ENCODE measurements around the gene KCNJ4. TPM values are rescaled to one million over a fixed set of nuclear protein-coding genes. Genes with fewer than 3 reads are reported as not detected.
A peak's percentile ranks its signal among the peaks of the same experiment; 100 is the strongest.

Gene KCNJ4
- total RNA-seq, 1 donor from 2014 or later: 0.82 TPM

GRCh38 chr22:38432264-38432663 lies 22.7 kb downstream of the KCNJ4 start:
- H3K4me3 Mint-ChIP-seq: no peak overlapping the region
- no peaks in the 10 kb centered on the region for H3K36me3 Mint-ChIP-seq
- peaks cover 9% of the 10 kb centered on the region for H3F3A ChIP-seq (ENCODE audit: low read depth)
- no peak overlapping the region for H2AFZ ChIP-seq (replicated peaks)
- no peak overlapping the region for H3K9ac ChIP-seq
- no peak overlapping the region for H3K4me3 ChIP-seq
- no peak for DNase-seq (ENCODE audit: low spot score)
- no peak overlapping the region for H3K4me2 ChIP-seq
- peaks cover 4% of the 10 kb centered on the region for H3K27me3 Mint-ChIP-seq (ENCODE audit: insufficient read depth, low read depth)
- H3K27ac ChIP-seq: no peak overlapping the region
- no peaks in the 10 kb centered on the region for H3K9me3 ChIP-seq (ENCODE audit: low read depth)
- H4K20me1 ChIP-seq (ENCODE audit: low read depth): no peaks in the 10 kb centered on the region
- no peaks in the 10 kb centered on the region for H3K36me3 ChIP-seq
- H3K4me1 Mint-ChIP-seq: peaks cover 27% of the 10 kb centered on the region
- no peaks in the 10 kb centered on the region for H3K27me3 ChIP-seq
- TF ChIP-seq EZH2phosphoT487 (IDR thresholded peaks at IDR 0.05): no peak
- TF ChIP-seq CTCF (IDR thresholded peaks at IDR 0.05): no peak
- no peak for TF ChIP-seq EZH2 (IDR thresholded peaks at IDR 0.05)
- no peaks in the 10 kb centered on the region for H3K4me1 ChIP-seq
- no peaks in the 10 kb centered on the region for H3K9me3 Mint-ChIP-seq
- H3K79me2 ChIP-seq (ENCODE audit: low read depth): no peaks in the 10 kb centered on the region
- peak overlapping the region; percentile 66 for H3K27ac Mint-ChIP-seq

GRCh38 chr22:38431266-38432010 lies 23.6 kb downstream of the KCNJ4 start:
- no peak overlapping the region for H3K27ac Mint-ChIP-seq
- H3K79me2 ChIP-seq (ENCODE audit: low read depth): no peaks in the 10 kb centered on the region
- peaks cover 9% of the 10 kb centered on the region for H3F3A ChIP-seq (ENCODE audit: low read depth)
- no peaks in the 10 kb centered on the region for H3K36me3 ChIP-seq
- H3K9me3 ChIP-seq (ENCODE audit: low read depth): no peaks in the 10 kb centered on the region
- no peak overlapping the region for H2AFZ ChIP-seq (replicated peaks)
- no peaks in the 10 kb centered on the region for H3K9me3 Mint-ChIP-seq
- H4K20me1 ChIP-seq (ENCODE audit: low read depth): no peaks in the 10 kb centered on the region
- peaks cover 24% of the 10 kb centered on the region for H3K4me1 Mint-ChIP-seq
- TF ChIP-seq EZH2 (IDR thresholded peaks at IDR 0.05) (no peak), EZH2phosphoT487 (IDR thresholded peaks at IDR 0.05) (no peak), CTCF (IDR thresholded peaks at IDR 0.05) (no peak)
- no peaks in the 10 kb centered on the region for H3K27me3 ChIP-seq
- H3K4me2 ChIP-seq: no peak overlapping the region
- no peak for DNase-seq (ENCODE audit: low spot score)
- H3K4me1 ChIP-seq: no peaks in the 10 kb centered on the region
- H3K4me3 ChIP-seq: no peak overlapping the region
- peaks cover 4% of the 10 kb centered on the region for H3K27me3 Mint-ChIP-seq (ENCODE audit: insufficient read depth, low read depth)
- no peaks in the 10 kb centered on the region for H3K36me3 Mint-ChIP-seq
- H3K27ac ChIP-seq: no peak overlapping the region
- no peak overlapping the region for H3K9ac ChIP-seq
- H3K4me3 Mint-ChIP-seq: no peak overlapping the region

- no peak overlapping the region for H3K4me3 ChIP-seq
- no peaks in the 10 kb centered on the region for H3K36me3 Mint-ChIP-seq
These were observed 25.4 kb downstream of the KCNJ4 start for GRCh38 chr22:38429499-38430068.

More at GRCh38 chr22:38429499-38430068, 25.4 kb downstream of the KCNJ4 start:
- Histone ChIP-seq H3K4me1 (no peaks in the 10 kb centered on the region), H4K20me1 (ENCODE audit: low read depth) (no peaks in the 10 kb centered on the region), H3K4me2 (no peak overlapping the region), H3K27ac (no peak overlapping the region), H3K9me3 (ENCODE audit: low read depth) (no peaks in the 10 kb centered on the region), H3K79me2 (ENCODE audit: low read depth) (no peaks in the 10 kb centered on the region), H3K36me3 (no peaks in the 10 kb centered on the region), H3K9ac (no peak overlapping the region), H2AFZ (replicated peaks) (no peak overlapping the region), H3F3A (ENCODE audit: low read depth) (peaks cover 9% of the 10 kb centered on the region), H3K27me3 (no peaks in the 10 kb centered on the region)
- no peak for TF ChIP-seq EZH2 (IDR thresholded peaks at IDR 0.05)
- no peak for TF ChIP-seq EZH2phosphoT487 (IDR thresholded peaks at IDR 0.05)
- no peak for TF ChIP-seq CTCF (IDR thresholded peaks at IDR 0.05)
- Mint-ChIP-seq H3K4me1 (peaks cover 24% of the 10 kb centered on the region), H3K9me3 (no peaks in the 10 kb centered on the region), H3K27ac (peak overlapping the region; percentile 91), H3K27me3 (ENCODE audit: insufficient read depth, low read depth) (peaks cover 4% of the 10 kb centered on the region), H3K4me3 (no peak overlapping the region)
- no peak for DNase-seq (ENCODE audit: low spot score)

Data from neural progenitor cell (in vitro differentiated cells).